DND-41 (cell line): ENCODE data around the gene CIITA.

Experiments used
- EZH2 ChIP-seq: IDR thresholded peaks from 3 replicates; pipeline ENCODE4 v1.6.1; 2012; ENCODE audit warnings: borderline replicate concordance, low read depth, mild to moderate bottlenecking, moderate library complexity, low read length, inconsistent platforms; ENCODE audit not compliant: severe bottlenecking
- TF ChIP-seq, protein P1 (sequence below): IDR thresholded peaks from 2 replicates; pipeline ENCODE4 v1.5.1; 2012; ENCODE audit warnings: borderline replicate concordance, low read length, moderate library complexity, mild to moderate bottlenecking; ENCODE audit not compliant: poor library complexity, severe bottlenecking; ENCODE audit errors: extremely low read depth

DNA sequence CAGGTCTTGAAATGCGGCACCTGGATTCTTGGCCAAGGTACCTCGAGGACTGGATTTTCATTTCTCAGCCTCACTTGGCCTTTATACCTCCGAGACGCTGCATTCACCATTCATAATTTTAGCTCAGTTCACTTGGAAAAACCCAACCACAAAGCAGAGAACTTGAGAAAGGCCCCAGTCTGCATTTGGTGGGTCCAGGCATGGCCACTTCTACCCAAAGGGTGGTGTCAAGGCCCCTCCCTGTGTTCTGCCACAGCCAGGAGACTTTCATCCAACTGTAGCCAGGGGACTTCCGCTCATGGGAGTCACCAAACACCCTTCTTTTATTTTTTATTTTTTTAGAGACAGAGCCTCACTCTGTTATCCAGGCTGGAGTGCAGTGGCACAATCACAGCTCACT, 43.7 kb upstream of the CIITA start:
- TF ChIP-seq, protein P1, sequence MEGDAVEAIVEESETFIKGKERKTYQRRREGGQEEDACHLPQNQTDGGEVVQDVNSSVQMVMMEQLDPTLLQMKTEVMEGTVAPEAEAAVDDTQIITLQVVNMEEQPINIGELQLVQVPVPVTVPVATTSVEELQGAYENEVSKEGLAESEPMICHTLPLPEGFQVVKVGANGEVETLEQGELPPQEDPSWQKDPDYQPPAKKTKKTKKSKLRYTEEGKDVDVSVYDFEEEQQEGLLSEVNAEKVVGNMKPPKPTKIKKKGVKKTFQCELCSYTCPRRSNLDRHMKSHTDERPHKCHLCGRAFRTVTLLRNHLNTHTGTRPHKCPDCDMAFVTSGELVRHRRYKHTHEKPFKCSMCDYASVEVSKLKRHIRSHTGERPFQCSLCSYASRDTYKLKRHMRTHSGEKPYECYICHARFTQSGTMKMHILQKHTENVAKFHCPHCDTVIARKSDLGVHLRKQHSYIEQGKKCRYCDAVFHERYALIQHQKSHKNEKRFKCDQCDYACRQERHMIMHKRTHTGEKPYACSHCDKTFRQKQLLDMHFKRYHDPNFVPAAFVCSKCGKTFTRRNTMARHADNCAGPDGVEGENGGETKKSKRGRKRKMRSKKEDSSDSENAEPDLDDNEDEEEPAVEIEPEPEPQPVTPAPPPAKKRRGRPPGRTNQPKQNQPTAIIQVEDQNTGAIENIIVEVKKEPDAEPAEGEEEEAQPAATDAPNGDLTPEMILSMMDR = no peak
- no peak for TF ChIP-seq EZH2
